CD14-positive monocyte (primary cell): ENCODE measurements around the gene ZNF408. TPM values are rescaled to one million over a fixed set of nuclear protein-coding genes. Genes with fewer than 3 reads are reported as not detected.

ENCODE experiments used
- DNase-seq, 3 donors: peaks; one replicate each; pipeline ENCODE4 v3.0.0-alpha.2; 2011 to 2022
- H2AFZ ChIP-seq: 2 replicates; pipeline ENCODE4 v1.6.0; 2012; ENCODE audit warnings: mild to moderate bottlenecking, low read depth, low read length, inconsistent platforms; ENCODE audit not compliant: insufficient read depth, poor library complexity, severe bottlenecking
- H3K27ac ChIP-seq, 2 donors: 1 replicate in 1 of 2; 2 replicates in 1 of 2; pipeline ENCODE4 v1.5.1; 2012 to 2013; ENCODE audit warnings: low read length in 2 of 2, control low read depth in 1 of 2, inconsistent platforms in 1 of 2, low read depth in 1 of 2, mild to moderate bottlenecking in 1 of 2
- H3K27me3 ChIP-seq, 2 donors: one replicate each; pipeline versions ENCODE4 v1.6.0 to v1.6.1; 2011 to 2013; ENCODE audit warnings: low read length in 2 of 2; ENCODE audit not compliant: control insufficient read depth in 2 of 2, insufficient read depth in 2 of 2
- H3K36me3 ChIP-seq, 2 donors: replicated peaks in 1 of 2; 1 replicate in 1 of 2; 2 replicates in 1 of 2; pipeline versions ENCODE4 v1.5.1 to v1.6.1; 2012 to 2013; ENCODE audit warnings: low read length in 2 of 2, control low read depth in 1 of 2, inconsistent platforms in 1 of 2, mild to moderate bottlenecking in 1 of 2; ENCODE audit not compliant: insufficient read depth in 2 of 2, control insufficient read depth in 1 of 2
- H3K4me1 ChIP-seq, 2 donors: 1 replicate in 1 of 2; 2 replicates in 1 of 2; pipeline versions ENCODE4 v1.5.1 to v1.6.1; 2012 to 2013; ENCODE audit warnings: low read length in 2 of 2, control low read depth in 1 of 2, inconsistent platforms in 1 of 2, mild to moderate bottlenecking in 1 of 2, moderate library complexity in 1 of 2; ENCODE audit not compliant: insufficient read depth in 2 of 2, control insufficient read depth in 1 of 2
- H3K4me2 ChIP-seq: replicated peaks from 2 replicates; pipeline ENCODE3; 2012; ENCODE audit warnings: low read length, moderate library complexity, mild to moderate bottlenecking; ENCODE audit not compliant: poor library complexity, severe bottlenecking; ENCODE audit errors: extremely low read depth
- H3K4me3 ChIP-seq, 3 experiments: fragments of 200-600 bp in 1 of 3; sonication (generic) in 1 of 3; replicated peaks in 1 of 3; 1 replicate in 2 of 3; 2 replicates in 1 of 3; pipeline ENCODE4 v1.5.1; 2011 to 2013; ENCODE audit warnings: low read length in 3 of 3, mild to moderate bottlenecking in 3 of 3, control low read depth in 2 of 3, low read depth in 2 of 3, inconsistent platforms in 1 of 3, moderate library complexity in 1 of 3
- H3K79me2 ChIP-seq: 2 replicates; pipeline ENCODE4 v1.6.0; 2012; ENCODE audit warnings: mild to moderate bottlenecking, control low read depth, inconsistent platforms, low read length, moderate library complexity; ENCODE audit not compliant: insufficient read depth
- H3K9ac ChIP-seq: 2 replicates; pipeline ENCODE4 v1.6.0; 2017; ENCODE audit warnings: low read length, mild to moderate bottlenecking; ENCODE audit not compliant: insufficient read depth, poor library complexity, severe bottlenecking
- H3K9me3 ChIP-seq, 2 donors: replicated peaks in 1 of 2; 1 replicate in 1 of 2; 2 replicates in 1 of 2; pipeline versions ENCODE4 v1.5.1 to v1.6.1; 2012 to 2013; ENCODE audit warnings: low read length in 2 of 2, control low read depth in 1 of 2; ENCODE audit not compliant: control insufficient read depth in 1 of 2, insufficient read depth in 1 of 2
- H4K20me1 ChIP-seq: 2 replicates; pipeline ENCODE4 v1.6.0; 2012; ENCODE audit warnings: mild to moderate bottlenecking, low read length, control low read depth, moderate library complexity; ENCODE audit not compliant: insufficient read depth
- H3K27ac Mint-ChIP-seq, 7 donors: one replicate each; pipeline ENCODE4 v1.8.0; 2020; ENCODE audit warnings: mild to moderate bottlenecking in 7 of 7, mixed read lengths in 7 of 7, moderate library complexity in 6 of 7, inconsistent platforms in 2 of 7
- H3K27me3 Mint-ChIP-seq, 3 donors: one replicate each; pipeline ENCODE4 v1.8.0; 2021 to 2022; ENCODE audit warnings: low read depth in 3 of 3, mild to moderate bottlenecking in 3 of 3, mixed read lengths in 3 of 3, moderate library complexity in 3 of 3, inconsistent platforms in 1 of 3
- H3K36me3 Mint-ChIP-seq, 2 donors: one replicate each; pipeline ENCODE4 v1.8.0; 2020; ENCODE audit warnings: mixed read lengths in 2 of 2, inconsistent platforms in 1 of 2, mild to moderate bottlenecking in 1 of 2
- H3K4me1 Mint-ChIP-seq: one replicate; pipeline ENCODE4 v1.8.0; 2020; ENCODE audit warnings: mild to moderate bottlenecking, mixed read lengths
- H3K4me3 Mint-ChIP-seq, 2 donors: one replicate each; pipeline ENCODE4 v1.8.0; 2020; ENCODE audit warnings: mild to moderate bottlenecking in 2 of 2, mixed read lengths in 2 of 2, moderate library complexity in 1 of 2
- H3K9me3 Mint-ChIP-seq, 7 donors: one replicate each; pipeline ENCODE4 v1.8.0; 2020 to 2022; ENCODE audit warnings: mixed read lengths in 7 of 7, mild to moderate bottlenecking in 6 of 7, moderate library complexity in 6 of 7, inconsistent platforms in 2 of 7
- WGBS: methylation state at CpG from one replicate; pipeline ENCODE4 v1.1.5; 2013; ENCODE audit warnings: missing lambda C conversion rate; ENCODE audit not compliant: insufficient coverage; 5-methylcytosine and 5-hydroxymethylcytosine counted together
- intact Hi-C, 2 donors: fragments of 100-400 bp; cut with micrococcal nuclease; formaldehyde crosslinking; loops; one replicate each; pipeline versions ENCODE4 v1.15.0 to v1.15.1; 2023
- polyA plus RNA-seq, 3 donors: library from polyadenylated mRNA; depleted of rRNA in 1 of 3; unstranded in 2 of 3; stranded (reverse) in 1 of 3; fragments of 300-500 nt in 2 of 3; fragments of >200 nt in 1 of 3; fragmentation: Illumina TruSeq in 2 of 3; gene quantifications; 1 replicate in 2 of 3; 2 replicates in 1 of 3; pipeline ENCODE4 v1.2.3, GENCODE V29; 2012 to 2021
- TF ChIP-seq, protein P1 (sequence below): fragments of 200-600 bp; IDR thresholded peaks from one replicate; pipeline ENCODE4 v1.8.0; 2022; ENCODE audit warnings: antibody characterized with exemption, mild to moderate bottlenecking

The ZNF408 gene
- polyA plus RNA-seq, 3 donors: 4.1 to 4.5 (median 4.2) TPM

DNA sequence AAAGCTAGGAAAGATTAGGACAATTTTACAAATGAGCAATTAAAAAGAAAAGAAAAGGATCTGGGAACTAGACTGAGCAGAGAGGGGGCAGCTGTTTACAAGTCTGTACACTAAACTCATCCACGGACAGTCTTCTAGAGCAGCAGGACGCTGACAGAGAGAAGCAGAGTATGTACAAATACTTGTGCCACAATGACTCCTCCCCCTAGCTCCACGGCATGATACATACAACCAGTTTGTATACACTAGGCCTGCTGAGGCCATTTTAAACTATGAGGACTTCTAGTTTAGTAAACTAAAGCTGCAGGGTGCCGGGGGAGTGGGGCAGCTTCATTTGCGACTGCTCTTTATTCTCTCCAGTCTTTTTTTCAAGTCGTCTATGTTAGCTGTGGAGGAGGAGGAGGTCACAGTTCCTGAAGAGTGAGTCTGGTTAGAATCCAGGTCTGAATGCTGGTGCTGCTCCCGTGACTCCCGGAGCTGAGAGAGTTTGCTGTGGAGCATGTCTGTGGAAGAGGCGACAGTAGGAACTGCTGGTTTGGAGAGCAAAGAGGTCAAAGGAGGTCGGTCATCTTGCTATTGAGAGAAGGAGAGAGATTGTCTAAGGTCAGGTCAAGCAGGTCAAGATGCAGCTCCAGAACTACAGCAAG is 43.0 kb downstream of the ZNF408 start:
- no peak overlapping the region for H3K27ac Mint-ChIP-seq
- no peaks in the 10 kb centered on the region for H3K4me1 Mint-ChIP-seq
- peaks cover 68 to 81% of the 10 kb centered on the region in 2 donors for H3K36me3 Mint-ChIP-seq
- Histone ChIP-seq H2AFZ (no peak overlapping the region), H4K20me1 (no peaks in the 10 kb centered on the region), H3K9ac (no peak overlapping the region), H3K4me1 (no peaks in the 10 kb centered on the region), H3K27ac (no peak overlapping the region), H3K27me3 (no peaks in the 10 kb centered on the region), H3K79me2 (no peaks in the 10 kb centered on the region), H3K9me3 (no peaks in the 10 kb centered on the region), H3K4me3 (no peak overlapping the region), H3K4me2 (no peak overlapping the region), H3K36me3 (peaks cover 69 to 79% of the 10 kb centered on the region in 2 donors)
- peaks cover 0 to 1% (median 1%) of the 10 kb centered on the region in 3 donors for H3K27me3 Mint-ChIP-seq
- TF ChIP-seq, protein P1, sequence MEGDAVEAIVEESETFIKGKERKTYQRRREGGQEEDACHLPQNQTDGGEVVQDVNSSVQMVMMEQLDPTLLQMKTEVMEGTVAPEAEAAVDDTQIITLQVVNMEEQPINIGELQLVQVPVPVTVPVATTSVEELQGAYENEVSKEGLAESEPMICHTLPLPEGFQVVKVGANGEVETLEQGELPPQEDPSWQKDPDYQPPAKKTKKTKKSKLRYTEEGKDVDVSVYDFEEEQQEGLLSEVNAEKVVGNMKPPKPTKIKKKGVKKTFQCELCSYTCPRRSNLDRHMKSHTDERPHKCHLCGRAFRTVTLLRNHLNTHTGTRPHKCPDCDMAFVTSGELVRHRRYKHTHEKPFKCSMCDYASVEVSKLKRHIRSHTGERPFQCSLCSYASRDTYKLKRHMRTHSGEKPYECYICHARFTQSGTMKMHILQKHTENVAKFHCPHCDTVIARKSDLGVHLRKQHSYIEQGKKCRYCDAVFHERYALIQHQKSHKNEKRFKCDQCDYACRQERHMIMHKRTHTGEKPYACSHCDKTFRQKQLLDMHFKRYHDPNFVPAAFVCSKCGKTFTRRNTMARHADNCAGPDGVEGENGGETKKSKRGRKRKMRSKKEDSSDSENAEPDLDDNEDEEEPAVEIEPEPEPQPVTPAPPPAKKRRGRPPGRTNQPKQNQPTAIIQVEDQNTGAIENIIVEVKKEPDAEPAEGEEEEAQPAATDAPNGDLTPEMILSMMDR: no peak
- 92% methylated on average over 8 of the region's 10 CpGs for WGBS
- DNase-seq: no peak
- H3K9me3 Mint-ChIP-seq: no peaks in the 10 kb centered on the region
- no peak overlapping the region for H3K4me3 Mint-ChIP-seq
- intact Hi-C loops: no loop called here

DNA sequence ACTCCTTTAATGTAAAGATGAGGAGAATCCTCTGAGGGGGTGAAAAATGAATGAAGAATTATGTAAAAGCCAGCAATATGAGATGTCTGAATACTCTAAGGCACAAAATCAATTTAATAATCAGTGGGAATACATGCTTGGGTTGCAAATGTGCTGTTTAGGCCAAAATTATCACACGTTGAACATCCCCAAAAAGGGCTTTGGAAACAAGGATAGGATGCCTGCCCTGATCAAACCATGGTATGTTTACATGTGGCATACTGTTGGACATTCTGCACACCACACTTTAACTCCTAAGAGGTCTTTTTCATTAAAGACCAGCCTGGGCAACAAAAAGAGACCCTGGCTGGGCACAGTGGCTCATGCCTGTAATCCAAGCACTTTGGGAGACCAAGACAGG is 44.5 kb downstream of the ZNF408 start:
- no peaks in the 10 kb centered on the region for H4K20me1 ChIP-seq
- no peaks in the 10 kb centered on the region for H3K9me3 Mint-ChIP-seq
- TF ChIP-seq, protein P1: no peak
- no peaks in the 10 kb centered on the region for H3K27me3 ChIP-seq
- 100% methylated on average over 1 of the region's 1 CpG for WGBS
- peaks cover 0 to 1% (median 0%) of the 10 kb centered on the region in 3 donors for H3K27me3 Mint-ChIP-seq
- H3K9me3 ChIP-seq: no peaks in the 10 kb centered on the region
- H3K27ac ChIP-seq: no peak overlapping the region
- no peaks in the 10 kb centered on the region for H3K4me1 ChIP-seq
- peaks cover 79 to 94% of the 10 kb centered on the region in 2 donors for H3K36me3 ChIP-seq
- H3K9ac ChIP-seq: no peak overlapping the region
- intact Hi-C loops: no loop called here
- H3K79me2 ChIP-seq: no peaks in the 10 kb centered on the region
- DNase-seq: no peak
- H3K4me3 Mint-ChIP-seq: no peak overlapping the region
- peaks cover 79 to 91% of the 10 kb centered on the region in 2 donors for H3K36me3 Mint-ChIP-seq
- H2AFZ ChIP-seq: no peak overlapping the region
- H3K4me1 Mint-ChIP-seq: no peaks in the 10 kb centered on the region
- H3K4me3 ChIP-seq: no peak overlapping the region
- H3K4me2 ChIP-seq: no peak overlapping the region
- H3K27ac Mint-ChIP-seq: peak overlapping the region in 2 of 7 donors; percentile 25 to 29
